Stimulated activated CD4-positive, alpha-beta T cell treated with anti-CD3 and anti-CD28 coated beads, Interleukin-4, amount 100 ng/mL, for 48 hours (primary cell): ENCODE measurements around the gene GPR33.
"Not testable (repeated sequence)": the region's sequence is repeated elsewhere in the genome, so short reads cannot be mapped to it uniquely, and the experiment has no call there.

Experiments used
- DNase-seq, 2 donors: peaks; one replicate each; pipeline ENCODE4 v3.0.0-alpha.2; 2020; ENCODE audit warnings: low read depth in 2 of 2

Gene GPR33, protein sequence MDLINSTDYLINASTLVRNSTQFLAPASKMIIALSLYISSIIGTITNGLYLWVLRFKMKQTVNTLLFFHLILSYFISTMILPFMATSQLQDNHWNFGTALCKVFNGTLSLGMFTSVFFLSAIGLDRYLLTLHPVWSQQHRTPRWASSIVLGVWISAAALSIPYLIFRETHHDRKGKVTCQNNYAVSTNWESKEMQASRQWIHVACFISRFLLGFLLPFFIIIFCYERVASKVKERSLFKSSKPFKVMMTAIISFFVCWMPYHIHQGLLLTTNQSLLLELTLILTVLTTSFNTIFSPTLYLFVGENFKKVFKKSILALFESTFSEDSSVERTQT

DNA sequence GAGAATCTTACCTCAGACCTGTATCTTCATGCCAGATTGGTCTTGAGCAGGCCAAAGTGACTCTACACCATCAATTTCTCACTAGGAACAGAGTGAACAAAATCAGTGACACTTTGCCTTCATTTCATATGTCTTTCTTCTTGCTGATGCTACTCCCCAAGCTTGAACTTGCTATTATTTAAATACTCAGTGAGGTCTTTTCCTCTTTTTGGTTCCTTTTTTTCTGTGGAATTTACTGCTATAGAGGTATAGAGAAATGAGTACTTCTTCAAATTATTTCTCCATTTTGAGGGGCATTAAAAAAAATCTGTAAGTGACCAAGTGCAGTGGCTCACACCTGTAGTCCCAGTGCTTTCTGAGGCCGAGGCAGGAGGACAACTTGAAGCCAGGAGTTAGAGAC, at the start of gene GPR33:
Gene GPR33, minus strand, starts transcription at position 154 of the 400 bp plus-strand sequence. CDS start 4,074 bp downstream, outside the sequence.
- no peak for DNase-seq

DNA sequence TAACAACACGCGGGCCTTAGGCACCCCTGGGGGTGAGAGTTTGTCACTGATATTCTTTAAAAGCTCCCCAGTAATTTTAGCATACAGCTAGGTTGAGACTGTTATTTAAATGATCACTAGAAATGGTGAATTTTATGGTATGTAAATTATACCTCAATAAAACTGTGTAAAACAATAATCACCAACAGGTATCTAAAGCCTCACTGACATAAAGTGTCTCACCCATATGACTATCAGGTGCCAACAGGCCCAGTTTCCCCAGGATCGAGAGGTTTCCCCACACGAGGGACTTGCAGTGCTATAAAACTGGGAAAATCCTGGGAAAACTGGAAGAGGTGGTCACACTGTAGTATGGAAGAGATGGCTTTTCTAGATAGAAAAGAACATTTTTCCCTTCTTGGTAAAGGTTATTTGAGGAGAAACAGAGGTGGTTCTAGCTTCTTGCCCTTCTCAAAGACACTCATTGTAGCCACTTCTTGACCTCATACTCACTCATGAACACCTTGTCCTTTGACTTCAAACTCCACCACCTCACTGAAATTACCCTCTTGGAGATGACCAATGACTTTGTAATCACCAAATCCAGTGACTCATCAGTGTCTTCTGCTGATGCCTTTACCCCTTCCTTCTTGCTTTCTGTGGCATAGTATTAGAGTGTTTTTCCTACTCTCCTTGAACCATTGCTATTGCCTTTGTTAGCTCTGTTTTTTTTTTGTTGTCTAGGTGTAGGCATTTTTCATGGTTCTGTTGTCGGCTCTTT, 48.5 kb upstream of the GPR33 start:
- no peak for DNase-seq

DNA sequence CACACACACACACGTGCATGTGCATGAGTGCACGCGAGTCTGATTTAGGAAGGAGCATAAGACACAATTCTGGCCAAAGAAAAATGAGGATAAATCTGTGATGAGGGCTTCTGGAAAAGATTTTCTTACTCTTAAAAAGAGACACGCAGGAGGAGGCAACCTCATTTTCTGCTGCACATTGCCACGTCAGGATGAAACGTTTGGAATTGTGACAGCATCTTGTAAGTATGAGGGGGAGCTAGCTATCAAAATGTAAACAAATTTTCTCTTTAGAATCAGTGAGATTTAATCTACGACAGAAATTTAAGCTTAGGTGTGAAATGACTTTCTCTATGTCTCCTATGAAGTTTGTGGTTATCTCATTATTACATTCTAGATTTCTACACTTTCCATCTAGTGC, 42.3 kb upstream of the GPR33 start:
- no peak for DNase-seq

DNA sequence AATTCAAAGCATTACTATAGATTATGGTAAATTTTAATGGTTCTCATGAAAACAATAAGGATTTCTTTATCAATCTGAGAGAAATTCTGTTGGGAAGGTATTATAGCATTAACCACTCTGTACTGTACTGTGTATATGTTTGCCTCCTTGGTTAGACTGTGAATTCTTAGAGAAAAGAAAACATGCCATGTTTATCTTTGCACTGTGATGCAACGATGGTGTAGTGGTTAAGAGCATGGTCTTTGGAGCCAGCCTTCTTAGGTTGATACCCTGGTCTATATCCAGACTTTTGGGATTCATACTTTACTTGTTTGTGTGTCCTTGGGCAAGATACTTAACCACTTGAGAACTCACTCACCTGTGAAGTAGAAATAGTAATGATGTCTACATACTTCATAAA, 41.2 kb upstream of the GPR33 start:
- DNase-seq: no peak

DNA sequence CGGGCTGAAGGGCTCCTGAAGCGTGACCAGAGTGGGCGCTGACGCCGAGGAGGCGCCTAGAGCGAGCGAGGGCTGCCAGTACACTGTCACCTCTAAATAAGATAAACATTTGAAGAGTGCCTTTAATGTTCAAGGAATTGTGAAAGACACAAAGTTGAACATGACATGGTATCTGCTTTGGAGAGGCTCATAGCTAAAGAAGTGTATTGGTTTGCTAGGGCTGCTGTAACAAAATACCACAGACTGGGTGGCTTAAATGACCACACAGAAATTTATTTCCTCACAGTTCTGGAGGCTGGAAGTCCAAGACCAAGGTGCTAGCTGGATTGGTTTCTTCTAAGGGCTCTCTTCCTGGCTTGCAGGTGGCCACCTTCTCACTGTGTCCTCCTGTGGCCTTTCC, 39.7 kb upstream of the GPR33 start:
- no peak for DNase-seq

DNA sequence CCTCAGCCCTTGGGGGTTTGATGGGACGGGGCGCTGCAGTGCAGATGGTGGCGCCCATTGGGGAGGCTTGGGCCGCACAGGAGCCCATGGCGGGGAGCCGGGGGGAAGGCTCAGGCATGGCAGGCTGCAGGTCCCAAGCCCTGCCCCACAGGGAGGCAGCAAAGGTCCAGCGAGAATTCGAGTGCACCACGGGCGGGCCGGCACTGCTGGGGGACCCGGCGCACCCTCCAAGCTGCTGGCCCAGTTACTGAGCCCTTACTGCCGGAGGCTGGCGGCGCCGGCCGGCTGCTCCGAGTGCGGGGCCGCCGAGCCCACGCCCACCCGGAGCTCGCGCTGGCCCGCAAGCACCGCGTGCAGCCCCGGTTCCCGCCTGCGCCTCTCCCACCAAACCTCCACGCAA, 39.2 kb upstream of the GPR33 start:
- DNase-seq: no peak

DNA sequence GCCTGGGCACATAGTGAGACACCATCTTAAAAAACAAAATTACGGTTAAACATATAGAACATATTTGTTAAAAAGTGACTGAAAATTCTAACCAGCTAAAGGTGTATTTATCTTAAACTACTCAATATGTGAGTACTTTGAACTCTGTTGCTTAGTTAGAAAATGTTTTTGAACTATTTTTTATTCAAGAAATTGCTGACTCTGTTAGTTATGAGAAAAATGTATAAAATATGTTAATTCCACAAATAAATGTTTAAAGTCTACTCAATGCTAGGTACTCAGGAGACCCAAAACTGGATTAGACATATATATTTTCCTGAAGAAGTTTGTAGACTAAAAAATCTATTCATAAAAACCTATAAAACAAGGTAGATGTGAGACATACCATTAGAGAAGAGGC, 23.0 kb upstream of the GPR33 start:
- no peak for DNase-seq

DNA sequence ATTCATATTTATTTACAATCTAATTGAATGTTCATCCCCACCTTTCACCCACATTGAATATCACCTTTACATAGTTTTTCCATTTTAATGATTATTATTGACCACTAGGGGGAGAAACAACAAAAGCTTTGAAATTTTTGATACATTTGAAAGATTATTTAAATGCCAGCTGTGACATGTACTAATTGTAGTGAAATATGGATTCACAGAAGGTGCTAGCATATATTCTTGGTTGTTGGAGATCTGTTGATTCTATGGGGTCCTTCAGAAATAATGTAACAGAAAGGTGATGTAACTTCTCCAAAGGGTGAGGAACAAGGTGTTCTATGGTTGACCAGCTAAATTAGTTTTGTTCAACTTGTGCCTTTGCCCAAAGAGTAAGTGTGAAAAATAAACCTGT, 22.4 kb upstream of the GPR33 start:
- no peak for DNase-seq

DNA sequence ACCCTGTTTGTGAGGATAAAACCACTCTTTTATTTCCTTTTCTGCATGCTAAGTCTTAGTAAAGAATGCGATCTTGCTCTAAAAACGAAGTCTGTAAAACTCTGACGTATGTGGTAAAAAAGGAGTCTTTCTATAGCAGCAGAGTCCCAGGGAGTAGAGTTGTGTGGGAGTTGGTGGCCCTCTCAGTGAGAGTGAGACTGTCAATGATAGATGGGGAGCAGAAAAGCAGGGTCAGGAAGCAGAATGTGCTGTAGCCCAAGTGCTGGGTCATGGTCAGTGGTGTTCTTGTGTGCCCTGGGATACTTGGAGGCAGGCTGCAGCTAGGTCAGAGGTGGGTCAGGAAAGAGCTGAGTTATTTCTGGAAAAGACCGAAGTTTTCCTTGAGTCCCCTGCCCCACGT, 20.3 kb upstream of the GPR33 start:
- no peak for DNase-seq

DNA sequence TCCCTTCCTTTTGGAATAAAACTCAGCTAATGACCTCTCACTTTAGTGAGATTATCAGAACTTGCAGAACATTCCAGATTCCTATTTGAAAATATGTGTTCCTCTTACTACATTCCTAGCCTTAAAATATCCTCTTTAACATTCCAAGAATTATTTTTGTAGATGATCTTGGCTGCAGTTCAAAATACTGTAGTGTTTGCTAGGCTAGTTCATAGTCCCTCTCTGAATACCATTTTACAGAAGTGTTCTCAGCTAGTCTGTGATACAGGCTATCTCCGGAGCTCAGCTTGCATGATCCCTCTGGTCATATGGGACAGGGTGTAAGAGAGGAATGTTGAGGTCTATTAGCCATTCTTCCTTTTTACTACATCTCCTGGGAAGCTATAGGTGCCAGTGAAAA, 17.6 kb upstream of the GPR33 start:
- no peak for DNase-seq

DNA sequence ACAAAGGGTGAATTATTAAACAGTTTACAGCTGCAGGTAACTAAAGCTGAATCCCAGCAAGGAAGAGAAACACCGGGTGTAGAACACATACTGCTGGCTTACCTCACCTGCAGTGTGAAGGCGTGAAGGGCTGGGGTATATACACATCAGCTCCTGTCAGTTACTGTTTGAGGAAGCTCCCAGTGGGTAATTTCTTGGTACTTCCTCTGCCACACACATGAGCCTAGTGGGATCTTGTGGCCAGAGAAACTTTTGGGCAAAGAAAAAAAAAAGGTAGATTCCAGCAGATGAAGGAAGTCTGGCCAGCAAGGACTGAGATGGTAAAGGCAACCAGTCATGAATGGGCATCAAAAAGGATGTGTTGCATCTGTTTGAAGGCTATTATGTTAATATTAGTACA, 14.0 kb upstream of the GPR33 start:
- no peak for DNase-seq

DNA sequence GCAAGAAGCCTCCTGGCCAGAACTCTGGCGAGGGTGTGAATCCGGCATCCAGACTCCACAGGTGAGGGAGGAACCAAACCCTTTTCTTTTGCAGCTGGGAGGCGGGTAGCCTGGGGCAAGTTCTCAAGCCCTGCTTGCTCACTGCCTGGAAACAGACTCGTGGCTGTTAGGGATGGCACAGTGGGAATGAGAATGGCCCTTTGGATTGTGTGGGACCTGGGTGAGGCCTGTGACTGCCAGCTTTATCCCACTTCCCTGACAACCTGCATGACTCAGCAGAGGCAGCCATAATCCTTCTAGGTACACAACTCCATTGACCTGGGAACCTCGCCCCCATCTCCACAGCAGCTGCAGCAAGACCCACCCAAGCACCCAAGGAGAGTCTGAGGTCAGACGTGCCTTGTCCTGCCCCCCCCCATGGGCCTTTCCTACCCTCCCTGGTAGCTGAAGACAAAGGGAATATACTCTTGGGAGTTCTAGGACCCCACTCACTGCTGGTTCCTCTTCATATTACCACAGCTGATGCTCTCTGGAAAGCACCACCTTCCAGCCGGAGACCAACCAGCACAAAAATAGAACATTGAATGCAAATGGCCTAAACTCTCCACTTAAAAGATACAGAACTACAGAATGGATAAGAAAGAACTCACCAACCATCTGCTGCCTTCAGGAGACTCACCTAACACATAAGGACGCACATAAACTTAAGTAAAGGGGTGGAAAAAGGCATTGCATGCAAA, 5.1 kb upstream of the GPR33 start:
- no peak for DNase-seq

DNA sequence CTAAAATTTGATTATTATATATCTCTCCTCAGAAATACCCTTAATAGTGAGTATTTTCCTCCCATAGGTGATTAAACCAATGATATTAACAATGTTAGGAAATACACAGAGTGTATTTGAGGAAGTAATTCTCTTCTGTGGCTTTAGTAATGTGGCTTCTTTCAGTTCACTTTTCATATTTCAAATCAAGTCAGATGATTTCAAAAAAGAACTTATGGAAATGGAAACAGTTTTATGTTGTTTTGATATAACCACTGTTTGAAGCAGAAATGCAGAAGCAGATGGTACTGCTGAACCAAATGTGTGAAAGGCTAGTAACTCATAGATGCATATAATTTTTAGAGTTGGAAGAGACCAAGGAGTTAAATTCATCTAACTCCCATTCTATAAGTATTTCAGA, 1.9 kb upstream of the GPR33 start:
- DNase-seq: no peak

DNA sequence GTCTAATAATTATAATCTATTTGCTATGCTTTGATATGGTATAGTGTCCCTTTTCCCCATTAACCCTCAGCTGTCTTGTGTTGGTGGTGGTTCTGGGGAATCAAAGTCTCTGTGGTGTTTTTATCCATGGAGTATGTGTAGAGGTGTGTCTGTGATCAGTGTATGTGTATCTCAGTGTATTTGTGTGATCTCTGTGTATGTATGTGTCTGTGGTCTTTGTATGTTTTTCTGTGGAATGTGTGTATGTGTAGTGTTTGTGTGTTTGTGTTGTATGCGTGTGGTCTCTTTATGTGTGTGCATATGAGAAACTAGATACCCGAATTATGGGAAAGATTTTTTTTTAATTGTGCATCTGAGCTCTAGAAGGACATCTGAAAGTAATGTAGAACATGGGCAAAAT, 1.1 kb downstream of the GPR33 start:
- DNase-seq: no peak

DNA sequence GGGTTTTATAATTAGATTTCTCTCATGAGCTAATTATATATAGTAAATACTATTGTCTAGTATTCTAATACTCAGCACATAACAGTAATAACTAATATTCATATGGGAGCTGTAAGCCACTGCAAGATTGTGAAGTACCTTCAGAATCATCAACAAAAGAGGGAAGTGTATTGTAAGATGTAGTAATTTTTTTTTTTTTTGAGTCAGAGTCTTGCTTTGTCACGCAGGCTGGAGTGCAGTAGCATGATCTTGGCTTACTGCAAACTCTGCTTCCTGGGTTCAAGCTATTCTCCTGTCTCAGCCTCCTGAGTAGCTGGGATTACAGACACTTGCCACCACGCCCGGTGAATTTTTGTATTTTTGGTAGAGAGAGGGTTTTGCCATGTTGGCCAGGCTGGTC, 3.1 kb downstream of the GPR33 start:
- no peak for DNase-seq

DNA sequence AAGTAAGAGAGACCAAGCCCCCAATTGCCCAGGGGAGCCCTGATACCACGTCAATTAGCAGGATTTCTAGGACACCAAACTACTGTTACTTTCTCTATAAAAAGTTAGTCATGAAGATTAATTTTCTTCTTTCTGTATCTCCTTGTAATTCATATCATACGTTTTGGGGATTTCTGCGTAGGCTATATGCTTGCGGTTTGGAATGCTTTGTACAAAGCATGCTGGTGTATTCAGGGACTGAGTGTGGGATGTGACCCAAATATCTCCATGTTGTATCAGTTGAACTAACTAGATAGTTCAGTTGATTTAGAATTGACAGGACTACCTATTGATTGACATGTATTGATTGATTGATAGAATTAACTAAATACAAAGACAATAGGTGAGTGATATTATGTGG, 7.7 kb downstream of the GPR33 start:
- no peak for DNase-seq

DNA sequence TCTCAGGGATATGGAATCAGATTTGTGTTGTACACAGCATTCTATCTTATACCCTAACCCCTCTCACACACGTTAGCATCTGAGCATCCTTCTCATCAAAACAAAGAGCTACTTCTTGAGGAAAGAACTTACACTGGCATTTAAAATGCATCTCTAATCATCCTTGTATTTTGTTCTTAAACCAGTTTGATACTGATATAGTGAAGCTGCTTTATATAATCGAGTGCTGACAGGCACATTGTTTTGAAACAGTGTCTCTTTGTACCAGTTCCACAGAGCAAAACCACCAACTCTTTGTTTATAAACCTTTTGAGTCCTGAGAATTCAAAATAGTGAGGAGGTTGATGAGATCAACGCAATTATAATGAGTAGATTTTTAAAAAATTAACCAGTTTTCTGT, 8.8 kb downstream of the GPR33 start:
- no peak for DNase-seq

DNA sequence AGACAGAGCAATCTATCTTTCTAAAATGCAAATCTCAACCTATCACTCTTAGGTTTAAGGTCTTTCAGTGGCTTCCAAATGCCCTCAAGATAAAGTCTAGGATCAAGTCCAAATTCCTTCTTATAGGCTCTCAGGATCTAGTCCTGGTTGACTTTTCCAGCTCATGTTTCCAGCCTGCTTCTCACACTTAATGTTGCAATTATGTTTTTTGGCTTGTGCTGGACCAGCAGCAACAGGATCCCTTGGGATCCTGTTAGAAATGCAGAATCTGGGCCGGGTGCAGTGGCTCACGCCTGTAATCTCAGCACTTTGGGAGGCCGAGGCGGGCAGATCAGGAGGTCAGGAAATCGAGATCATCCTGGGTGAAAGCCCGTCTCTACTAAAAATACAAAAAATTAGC, 10.6 kb downstream of the GPR33 start:
- no peak for DNase-seq

DNA sequence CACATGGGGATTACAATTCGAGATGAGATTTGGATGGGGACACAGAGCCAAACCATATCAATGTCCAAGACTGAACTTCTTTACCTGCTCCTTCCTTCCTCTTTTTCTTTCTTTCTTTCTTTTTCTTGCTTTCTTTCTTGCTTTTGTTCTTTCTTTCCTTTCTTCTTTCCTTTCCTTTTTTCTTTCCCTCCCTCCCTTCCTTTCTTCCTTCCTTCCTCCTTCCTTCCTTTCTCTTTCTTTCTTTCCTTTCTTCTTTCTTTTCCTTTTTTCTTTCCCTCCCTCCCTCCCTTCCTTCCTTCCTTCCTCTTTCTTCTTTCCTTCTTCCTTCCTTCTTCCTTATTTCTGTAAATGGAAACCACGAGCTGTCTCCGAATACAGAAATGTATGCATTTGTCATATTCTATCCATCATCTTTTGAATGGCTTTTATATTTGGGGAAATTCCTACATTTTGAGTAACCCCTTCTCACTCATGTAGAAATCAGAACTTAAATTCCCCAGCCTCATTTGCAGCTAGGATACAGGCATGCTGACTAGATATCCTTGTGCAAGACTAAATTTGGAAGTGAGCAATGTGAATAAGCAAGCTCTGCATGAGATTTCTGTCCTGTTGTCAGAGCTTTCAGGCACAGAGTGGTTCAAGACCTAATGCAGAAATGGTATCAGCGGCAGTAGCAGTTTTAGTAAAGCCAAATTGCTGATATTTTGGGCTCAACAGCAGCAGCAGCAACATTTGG, 11.5 kb downstream of the GPR33 start:
- no peak for DNase-seq

DNA sequence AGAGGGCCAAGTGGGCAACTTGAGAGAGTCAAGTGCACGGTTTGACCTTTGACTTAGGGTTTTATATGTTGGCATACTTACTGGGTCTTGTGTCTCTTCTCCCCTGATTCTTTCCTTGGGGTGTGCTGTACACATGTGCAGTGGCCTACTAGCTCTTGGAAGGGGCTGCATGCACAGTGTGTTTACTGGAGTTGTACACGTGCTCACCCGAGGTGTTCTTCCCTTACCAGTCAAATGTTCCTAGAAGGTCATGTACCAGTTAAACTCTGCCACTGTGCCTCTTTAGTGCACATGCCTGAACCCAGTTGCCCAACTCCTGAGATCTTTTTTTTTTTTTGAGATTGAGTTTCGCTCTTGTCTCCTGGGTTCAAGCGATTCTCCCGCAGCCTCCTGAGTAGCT, 21.3 kb downstream of the GPR33 start:
- DNase-seq: no peak

DNA sequence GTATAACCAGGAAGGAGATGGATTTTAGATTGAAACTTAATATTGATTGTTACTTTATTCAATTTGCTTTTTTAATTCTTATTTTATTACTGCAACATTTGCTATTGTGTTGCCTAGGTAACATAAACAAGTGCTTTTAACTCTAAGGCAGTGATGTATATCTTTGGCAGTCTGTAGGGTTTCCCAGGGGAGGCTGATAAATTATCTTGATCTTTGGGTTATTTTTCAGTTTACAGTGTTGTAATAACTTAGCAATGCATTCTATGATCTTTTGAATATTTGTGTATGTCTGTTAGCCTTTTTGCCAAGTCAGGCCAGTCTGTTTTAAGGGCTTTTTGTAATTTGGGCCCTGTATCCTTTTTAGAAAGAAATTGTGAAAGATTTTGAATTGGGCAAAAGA, 22.7 kb downstream of the GPR33 start:
- DNase-seq: no peak

DNA sequence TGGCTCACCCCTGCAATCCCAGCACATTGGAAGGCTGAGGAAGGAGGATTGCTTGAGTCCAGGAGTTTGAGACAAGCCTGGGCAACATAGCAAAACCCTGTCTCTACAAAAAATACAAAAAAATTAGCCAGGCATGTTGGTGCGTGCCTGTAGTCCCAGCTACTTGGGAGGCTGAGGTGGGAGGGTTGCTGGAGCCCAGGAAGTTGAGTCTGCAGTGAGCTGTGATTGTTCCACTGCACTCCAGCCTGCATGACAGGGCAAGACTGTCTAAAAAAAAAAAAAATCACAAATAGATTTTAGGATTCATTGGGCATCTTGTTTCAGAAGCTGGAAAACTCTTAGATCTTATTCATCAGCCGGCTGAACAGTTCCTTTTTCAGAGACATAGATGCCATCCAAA, 25.4 kb downstream of the GPR33 start:
- DNase-seq: not testable (repeated sequence)
